ENCODE results near the gene DOCK1.

- TF ChIP-seq CTCF (IDR thresholded peaks at IDR 0.05) (no peak), ZFX (IDR thresholded peaks at IDR 0.05; ENCODE audit: borderline replicate concordance) (no peak)
Observed at GRCh38 chr10:127218658-127219057, 313.4 kb downstream of the DOCK1 start.

All from 22Rv1 (cell line).